KG1 (cell line): ENCODE data around the gene MPI.
"Not testable (repeated sequence)": the region's sequence is repeated elsewhere in the genome, so short reads cannot be mapped to it uniquely, and the experiment has no call there.

Source experiments
- DNase-seq: peaks from one replicate; lab custom pipeline; 2025; lab: John Stamatoyannopoulos, UW

MPI gene

GRCh38 chr15:74933573-74933972 is 43.7 kb downstream of the MPI start:
- DNase-seq = no peak

GRCh38 chr15:74935193-74935592 is 45.4 kb downstream of the MPI start:
- not testable (repeated sequence) for DNase-seq

GRCh38 chr15:74937272-74937589 is 47.4 kb downstream of the MPI start:
- DNase-seq = peak; percentile 63

- peak; percentile 91 for DNase-seq
These were observed 47.9 kb downstream of the MPI start, which contains the start of gene COX5A for GRCh38 chr15:74937590-74938371. Gene COX5A (minus strand): TSS chr15:74938073. CDS start chr15:74938014, 59 bp downstream.

- DNase-seq = peak; percentile 63
These were observed 60.5 kb downstream of the MPI start for GRCh38 chr15:74950078-74950908.

- no peak for DNase-seq
These were observed 61.2 kb downstream of the MPI start for GRCh38 chr15:74951006-74951405.
